MM.1S (cell line): ENCODE data around the gene CCDC54.

Experiments used
- CTCF ChIP-seq: fragments of 300-600 bp; sonication (generic); IDR thresholded peaks from 2 replicates; pipeline ENCODE4 v1.5.1; 2016; ENCODE audit warnings: antibody characterized with exemption, low read length, mixed read lengths
- EZH2 ChIP-seq: fragments of 300-600 bp; sonication (generic); optimal IDR thresholded peaks from 2 replicates; pipeline ENCODE3; 2017; ENCODE audit warnings: low read depth, mild to moderate bottlenecking, antibody characterized with exemption, low read length, mixed read lengths

- TF ChIP-seq CTCF (no peak), EZH2 (no peak)
Measured at GRCh38 chr3:107367353-107367752, 9.9 kb upstream of the CCDC54 start.
